Tibial artery (tissue), 4 donors: ENCODE measurements around the gene COMMD9.

ENCODE experiments used
- DNase-seq, 2 donors: peaks; one replicate each; pipeline ENCODE4 v3.0.0-alpha.2; 2019
- H3K27ac ChIP-seq, 2 donors: fragments of 200-600 bp; sonication (generic) in 1 of 2; 1 replicate in 1 of 2; 2 replicates in 1 of 2; pipeline ENCODE4 v1.5.1; 2018 to 2019; ENCODE audit warnings: mild to moderate bottlenecking in 1 of 2
- H3K27me3 ChIP-seq, 2 donors: fragments of 200-600 bp; sonication (generic) in 1 of 2; one replicate each; pipeline versions ENCODE4 v1.5.1 to v1.6.0; 2016 to 2019
- H3K36me3 ChIP-seq, 3 donors: fragments of 200-600 bp; sonication (generic) in 2 of 3; one replicate each; pipeline ENCODE4 v1.5.1; 2016 to 2019; ENCODE audit warnings: mild to moderate bottlenecking in 2 of 3
- H3K4me1 ChIP-seq, 4 donors: fragments of 200-600 bp; sonication (generic) in 2 of 4; 1 replicate in 3 of 4; 2 replicates in 1 of 4; pipeline ENCODE4 v1.5.1; 2016 to 2019
- H3K4me3 ChIP-seq, 2 donors: fragments of 200-600 bp; sonication (generic) in 1 of 2; 1 replicate in 1 of 2; 2 replicates in 1 of 2; pipeline ENCODE4 v1.5.1; 2018 to 2019; ENCODE audit warnings: mild to moderate bottlenecking in 2 of 2
- H3K9me3 ChIP-seq, 3 donors: fragments of 200-600 bp; sonication (generic) in 1 of 3; one replicate each; pipeline ENCODE4 v1.5.1; 2016 to 2019
- intact Hi-C: fragments of 100-400 bp; cut with DNase I; formaldehyde crosslinking; loops from one replicate; pipeline ENCODE4 v1.15.0; 2023; ENCODE audit warnings: low total_unique reads
- TF ChIP-seq, protein P1 (sequence below), 2 experiments: fragments of 200-600 bp in 1 of 2; fragments of 450-650 bp in 1 of 2; IDR thresholded peaks; one replicate each; pipeline ENCODE4 v1.5.1; 2017 to 2019; ENCODE audit warnings: antibody characterized with exemption in 2 of 2, mild to moderate bottlenecking in 1 of 2, moderate library complexity in 1 of 2

The COMMD9 gene

GRCh38 chr11:36253238-36253637, 36.0 kb downstream of the COMMD9 start:
- H3K9me3 ChIP-seq, result peaks cover 0 to 5% (median 0%) of the 10 kb centered on the region in 3 donors
- TF ChIP-seq, protein P1, sequence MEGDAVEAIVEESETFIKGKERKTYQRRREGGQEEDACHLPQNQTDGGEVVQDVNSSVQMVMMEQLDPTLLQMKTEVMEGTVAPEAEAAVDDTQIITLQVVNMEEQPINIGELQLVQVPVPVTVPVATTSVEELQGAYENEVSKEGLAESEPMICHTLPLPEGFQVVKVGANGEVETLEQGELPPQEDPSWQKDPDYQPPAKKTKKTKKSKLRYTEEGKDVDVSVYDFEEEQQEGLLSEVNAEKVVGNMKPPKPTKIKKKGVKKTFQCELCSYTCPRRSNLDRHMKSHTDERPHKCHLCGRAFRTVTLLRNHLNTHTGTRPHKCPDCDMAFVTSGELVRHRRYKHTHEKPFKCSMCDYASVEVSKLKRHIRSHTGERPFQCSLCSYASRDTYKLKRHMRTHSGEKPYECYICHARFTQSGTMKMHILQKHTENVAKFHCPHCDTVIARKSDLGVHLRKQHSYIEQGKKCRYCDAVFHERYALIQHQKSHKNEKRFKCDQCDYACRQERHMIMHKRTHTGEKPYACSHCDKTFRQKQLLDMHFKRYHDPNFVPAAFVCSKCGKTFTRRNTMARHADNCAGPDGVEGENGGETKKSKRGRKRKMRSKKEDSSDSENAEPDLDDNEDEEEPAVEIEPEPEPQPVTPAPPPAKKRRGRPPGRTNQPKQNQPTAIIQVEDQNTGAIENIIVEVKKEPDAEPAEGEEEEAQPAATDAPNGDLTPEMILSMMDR (IDR thresholded peaks at IDR 0.05), result no peak
- H3K4me1 ChIP-seq, result no peaks in the 10 kb centered on the region
- no peaks in the 10 kb centered on the region for H3K27me3 ChIP-seq
- H3K36me3 ChIP-seq, result no peaks in the 10 kb centered on the region
- no peak for DNase-seq
- intact Hi-C loops, result no loop called here
- no peak overlapping the region for H3K4me3 ChIP-seq
- no peak overlapping the region for H3K27ac ChIP-seq

- no peaks in the 10 kb centered on the region for H3K27me3 ChIP-seq
- peaks cover 0 to 5% (median 0%) of the 10 kb centered on the region in 3 donors for H3K9me3 ChIP-seq
- intact Hi-C loops, result no loop called here
- no peak overlapping the region for H3K27ac ChIP-seq
- no peaks in the 10 kb centered on the region for H3K4me1 ChIP-seq
- DNase-seq, result no peak
- no peak overlapping the region for H3K4me3 ChIP-seq
- TF ChIP-seq, protein P1 (IDR thresholded peaks at IDR 0.05), result no peak
- H3K36me3 ChIP-seq, result no peaks in the 10 kb centered on the region
Observed at GRCh38 chr11:36251823-36252222, 37.4 kb downstream of the COMMD9 start.

GRCh38 chr11:36249246-36249645, 40.0 kb downstream of the COMMD9 start:
- H3K9me3 ChIP-seq, result no peaks in the 10 kb centered on the region
- DNase-seq, result no peak
- H3K27me3 ChIP-seq, result no peaks in the 10 kb centered on the region
- no peaks in the 10 kb centered on the region for H3K4me1 ChIP-seq
- TF ChIP-seq, protein P1 (IDR thresholded peaks at IDR 0.05), result no peak
- H3K36me3 ChIP-seq, result no peaks in the 10 kb centered on the region
- H3K4me3 ChIP-seq, result no peak overlapping the region
- no peak overlapping the region for H3K27ac ChIP-seq
- intact Hi-C loops, result no loop called here

- Histone ChIP-seq H3K27ac (no peak overlapping the region), H3K36me3 (no peaks in the 10 kb centered on the region), H3K9me3 (no peaks in the 10 kb centered on the region), H3K4me1 (no peaks in the 10 kb centered on the region), H3K4me3 (no peak overlapping the region), H3K27me3 (no peaks in the 10 kb centered on the region)
- intact Hi-C loops, result no loop called here
- TF ChIP-seq, protein P1 (IDR thresholded peaks at IDR 0.05), result no peak
- no peak for DNase-seq
Observed at GRCh38 chr11:36248436-36248835, 40.8 kb downstream of the COMMD9 start.

- H3K4me3 ChIP-seq, result no peak overlapping the region
- no peaks in the 10 kb centered on the region for H3K27me3 ChIP-seq
- intact Hi-C loops, result no loop called here
- no peaks in the 10 kb centered on the region for H3K4me1 ChIP-seq
- H3K36me3 ChIP-seq, result no peaks in the 10 kb centered on the region
- TF ChIP-seq, protein P1 (IDR thresholded peaks at IDR 0.05), result no peak
- DNase-seq, result no peak
- no peaks in the 10 kb centered on the region for H3K9me3 ChIP-seq
- H3K27ac ChIP-seq, result no peak overlapping the region
Observed at GRCh38 chr11:36247493-36247892, 41.7 kb downstream of the COMMD9 start.

DNA sequence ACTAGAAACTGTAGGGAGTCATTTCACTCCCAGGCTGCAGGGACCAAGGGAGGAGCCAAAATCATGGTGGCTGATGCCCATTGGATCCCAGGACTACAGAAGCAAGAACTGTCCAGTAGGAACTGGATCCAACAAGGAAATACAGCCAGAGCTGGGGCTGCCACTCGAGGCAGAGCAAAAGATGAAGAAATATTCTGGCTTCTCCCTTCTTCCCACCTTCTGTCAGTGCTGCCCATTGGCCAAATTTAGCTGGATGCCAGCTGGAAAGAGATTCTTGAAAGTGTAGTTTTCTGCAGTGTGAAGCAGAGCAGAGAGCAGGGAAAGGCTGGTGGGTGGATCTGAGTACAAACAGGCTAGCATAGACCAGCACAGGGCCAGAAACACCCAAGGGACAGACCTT, 45.6 kb downstream of the COMMD9 start:
- H3K27ac ChIP-seq, result no peak overlapping the region
- no peaks in the 10 kb centered on the region for H3K9me3 ChIP-seq
- no peaks in the 10 kb centered on the region for H3K4me1 ChIP-seq
- intact Hi-C loops, result no loop called here
- H3K27me3 ChIP-seq, result no peaks in the 10 kb centered on the region
- TF ChIP-seq, protein P1 (IDR thresholded peaks at IDR 0.05), result no peak
- DNase-seq, result no peak
- no peak overlapping the region for H3K4me3 ChIP-seq
- no peaks in the 10 kb centered on the region for H3K36me3 ChIP-seq
